Right ventricle myocardium superior (tissue), 1 donor: Measurements from ENCODE around the gene TMEM140. TPM values are rescaled to one million over a fixed set of nuclear protein-coding genes. Genes with fewer than 3 reads are reported as not detected.

Source experiments
- ATAC-seq: fragments of 200-7000 bp; cut with Tn5 transposase; one replicate; pipeline ENCODE4 v1.9.1; 2020; ENCODE audit warnings: mild to moderate bottlenecking; ENCODE audit not compliant: poor library complexity
- DNase-seq: peaks from one replicate; pipeline ENCODE4 v3.0.0-alpha.2; 2020
- intact Hi-C: fragments of 100-400 bp; cut with DNase I; formaldehyde crosslinking; loops from one replicate; pipeline ENCODE4 v1.11.2; 2022
- total RNA-seq: library from RNA; stranded (reverse); fragmentation: NEBNext Ultra II Directional; extraction: Animal tissue kit (Norgen Biotek cat#: 25700); gene quantifications from one replicate; pipeline ENCODE4 v1.2.1, GENCODE V29; 2021
- donor health status: DM: no; HTN: yes; CAD: no; lungs with severe emphysema.

The TMEM140 gene
- total RNA-seq, 1 donor from 2014 or later = 22.8 TPM

GRCh38 chr7:135152442-135152841 is 4.6 kb downstream of the TMEM140 start:
- no peak for ATAC-seq
- intact Hi-C loops = loop anchor here (5.0 kb wide), 1 partner anchor 165 kb away; the partner anchor contains the start of gene AGBL3
- no peak for DNase-seq

DNA sequence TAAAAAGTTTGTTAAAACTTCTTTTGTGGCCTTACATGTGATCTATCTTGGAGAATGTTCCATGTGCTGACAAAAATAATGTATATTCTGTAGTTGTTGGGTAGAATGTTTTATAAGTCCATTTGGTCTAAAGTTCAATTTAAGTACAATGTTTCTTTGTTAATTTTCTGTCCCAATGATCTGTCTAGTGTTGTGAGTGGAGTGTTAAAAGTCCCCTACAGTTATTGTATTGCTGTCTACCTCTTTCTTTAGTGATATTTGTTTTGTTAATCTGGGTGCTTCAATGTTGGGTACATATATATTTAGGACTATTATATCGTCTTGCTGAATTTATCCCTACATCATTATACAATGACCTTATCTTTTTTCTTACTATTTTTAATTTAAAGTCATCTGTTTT is 6.9 kb downstream of the TMEM140 start:
- intact Hi-C loops = loop anchor here (5.0 kb wide), 1 partner anchor 167 kb away; the partner anchor contains the start of gene AGBL3
- ATAC-seq = no peak
- DNase-seq = no peak

DNA sequence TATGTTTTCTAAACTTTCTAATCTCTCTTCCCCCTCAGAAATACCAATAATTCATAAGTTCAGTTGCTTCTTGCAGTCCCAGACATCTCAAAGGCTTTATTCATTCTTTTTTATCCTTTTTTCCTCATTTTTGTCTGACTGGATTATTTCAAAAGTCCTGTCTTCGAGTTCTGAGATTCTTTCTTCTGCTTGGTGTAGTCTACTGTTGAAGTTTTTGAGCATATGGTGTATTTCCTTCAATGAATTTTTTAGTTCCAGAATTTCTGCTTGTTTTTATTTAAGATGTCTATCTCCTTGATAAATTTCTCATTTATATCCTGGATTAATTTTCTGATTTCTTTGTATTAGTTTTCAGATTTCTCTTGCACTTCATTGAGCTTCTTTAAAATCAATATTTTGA is 8.4 kb downstream of the TMEM140 start:
- ATAC-seq (no peak), DNase-seq (no peak)
- intact Hi-C loops = no loop called here

DNA sequence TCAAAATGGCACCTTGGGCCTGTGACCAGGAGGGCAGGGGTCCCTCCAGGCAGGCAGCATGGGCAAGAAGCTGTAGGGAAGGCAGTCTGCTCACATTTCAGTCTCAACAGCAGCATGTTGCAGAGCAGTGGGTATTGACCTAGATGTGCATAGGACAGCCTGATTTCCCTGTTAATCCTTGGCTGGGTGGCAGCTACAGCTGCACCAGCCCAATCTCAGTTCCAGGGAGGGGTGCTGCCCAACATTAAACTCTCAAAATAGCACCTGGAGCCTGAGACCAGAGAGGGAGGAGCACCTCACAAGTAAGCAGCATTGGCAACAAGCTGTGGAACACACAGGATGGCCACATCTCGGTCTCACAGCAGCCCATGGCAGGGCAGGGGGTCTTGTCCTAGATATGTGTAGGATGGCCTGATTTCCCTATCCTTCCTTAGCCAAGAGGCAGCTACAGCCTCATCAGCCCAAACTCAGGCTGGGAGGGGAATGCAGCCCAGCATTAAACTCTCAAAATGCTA is 10.3 kb downstream of the TMEM140 start:
- intact Hi-C loops = no loop called here
- ATAC-seq = peak; percentile 63
- DNase-seq = no peak

- DNase-seq (no peak), ATAC-seq (no peak)
- intact Hi-C loops = no loop called here
Observed at GRCh38 chr7:135158874-135159273, 11.0 kb downstream of the TMEM140 start.

- peak; percentile 13 for ATAC-seq
- no peak for DNase-seq
- intact Hi-C loops = no loop called here
Observed at GRCh38 chr7:135159359-135160085, 11.7 kb downstream of the TMEM140 start.

DNA sequence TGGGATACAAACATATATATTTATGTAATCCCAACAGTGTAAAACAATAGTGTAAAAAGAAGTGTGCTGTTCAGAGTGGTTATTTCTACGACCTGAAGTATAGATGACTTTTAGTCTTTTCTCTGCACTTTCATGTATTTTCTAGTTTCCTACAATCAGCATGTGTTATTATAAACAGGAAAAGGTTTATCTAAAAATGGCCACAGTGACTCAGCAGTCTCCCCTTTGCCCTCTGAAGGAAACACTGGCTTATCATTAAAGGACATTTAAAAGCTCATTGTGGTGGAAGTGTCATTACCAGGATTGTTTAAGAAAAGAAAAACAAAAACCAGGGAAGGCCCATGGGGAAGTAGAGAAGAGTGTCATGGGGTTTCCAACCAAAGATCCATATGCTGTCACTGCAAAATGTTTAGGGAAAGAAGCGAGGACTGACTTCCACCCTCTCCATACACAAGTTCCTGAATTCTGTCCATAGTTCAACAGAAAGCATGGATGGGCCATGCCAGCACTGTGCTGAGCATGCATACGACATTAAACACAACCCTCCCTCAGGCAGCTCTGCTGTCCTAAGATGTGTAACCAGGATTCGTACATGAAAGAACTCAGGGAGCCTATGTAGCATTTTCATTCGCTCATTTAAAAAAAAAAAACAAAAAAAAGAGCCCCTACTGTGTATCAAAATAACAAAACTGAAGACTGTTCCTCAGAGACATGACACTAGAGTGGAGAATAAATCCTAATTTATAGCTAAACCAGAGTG is 12.4 kb downstream of the TMEM140 start:
- ATAC-seq (peak; percentile 48), DNase-seq (no peak)
- intact Hi-C loops = no loop called here

DNA sequence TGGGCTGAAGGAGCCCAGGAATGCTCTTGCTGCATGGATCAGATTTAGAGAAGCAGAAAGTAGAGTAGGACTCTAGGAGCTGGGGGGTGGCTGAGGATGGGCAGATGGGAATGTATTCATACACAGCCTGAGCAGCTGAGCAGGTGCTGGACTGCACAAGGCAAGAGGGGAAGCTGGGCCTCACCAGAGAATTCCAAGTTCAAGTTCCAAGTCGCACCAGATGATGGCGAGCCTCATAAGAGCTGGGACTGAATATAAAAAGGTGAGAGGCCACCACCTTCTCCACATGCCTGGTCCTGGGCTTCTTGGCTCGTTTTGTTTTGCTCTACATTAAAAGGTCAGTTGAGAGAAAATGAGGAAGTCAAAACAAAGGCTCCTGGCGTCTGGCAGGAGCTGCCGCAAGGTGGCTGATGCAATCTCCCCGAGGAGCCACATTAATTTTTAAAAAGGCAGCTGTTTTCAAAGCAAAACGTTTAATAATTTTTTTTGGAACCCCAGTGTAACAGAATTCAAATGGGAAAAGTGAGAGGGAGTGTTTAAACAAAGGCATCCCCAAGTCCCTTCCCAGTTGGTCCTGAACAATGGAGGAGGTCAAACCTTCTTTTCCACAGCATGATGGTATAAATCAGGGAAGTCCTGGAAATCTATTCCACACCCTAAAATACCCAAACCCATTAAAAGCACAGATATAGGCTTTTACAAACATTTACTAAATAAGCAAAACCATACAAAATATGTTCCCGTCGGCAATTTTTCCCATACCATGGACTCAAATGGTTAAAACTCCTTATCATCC is 13.2 kb downstream of the TMEM140 start:
- DNase-seq (peak; percentile 47), ATAC-seq (peak; percentile 5)
- intact Hi-C loops = no loop called here

- ATAC-seq (no peak), DNase-seq (no peak)
- intact Hi-C loops = no loop called here
Observed at GRCh38 chr7:135161669-135162068, 13.8 kb downstream of the TMEM140 start.

DNA sequence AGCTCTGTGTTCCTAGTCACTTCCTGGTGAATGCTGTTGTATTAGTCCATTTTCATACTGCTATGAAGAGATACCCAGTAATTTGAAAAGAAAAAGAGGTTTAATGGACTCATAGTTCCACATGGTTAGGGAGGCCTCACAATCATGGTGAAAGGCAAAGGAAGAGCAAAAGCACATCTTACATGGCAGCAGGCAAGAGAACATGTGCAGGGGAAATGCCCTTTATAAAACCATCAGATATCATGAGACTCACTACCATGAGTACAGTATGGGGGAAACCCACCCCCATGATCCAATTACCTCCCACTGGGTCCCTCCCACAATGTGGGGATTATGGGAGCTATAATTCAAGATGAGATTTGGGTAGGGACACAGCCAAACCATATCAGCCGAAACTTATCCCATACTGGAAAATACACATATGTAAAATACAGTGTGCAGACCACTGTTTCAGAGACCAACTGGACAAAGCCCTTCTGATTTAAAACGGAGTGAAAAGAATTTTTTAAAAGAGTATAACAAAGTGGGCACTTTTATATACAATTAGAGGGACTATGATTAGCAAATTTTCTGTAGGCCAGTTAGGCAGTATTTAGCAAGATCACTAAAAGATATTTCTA is 14.6 kb downstream of the TMEM140 start:
- DNase-seq = no peak
- no peak for ATAC-seq
- intact Hi-C loops = no loop called here

GRCh38 chr7:135164357-135165061 is 16.6 kb downstream of the TMEM140 start:
- ATAC-seq (no peak), DNase-seq (no peak)
- intact Hi-C loops = loop anchor here (5.0 kb wide), 2 partner anchors 177 to 477 kb away; partner anchors contain the start of gene AGBL3

DNA sequence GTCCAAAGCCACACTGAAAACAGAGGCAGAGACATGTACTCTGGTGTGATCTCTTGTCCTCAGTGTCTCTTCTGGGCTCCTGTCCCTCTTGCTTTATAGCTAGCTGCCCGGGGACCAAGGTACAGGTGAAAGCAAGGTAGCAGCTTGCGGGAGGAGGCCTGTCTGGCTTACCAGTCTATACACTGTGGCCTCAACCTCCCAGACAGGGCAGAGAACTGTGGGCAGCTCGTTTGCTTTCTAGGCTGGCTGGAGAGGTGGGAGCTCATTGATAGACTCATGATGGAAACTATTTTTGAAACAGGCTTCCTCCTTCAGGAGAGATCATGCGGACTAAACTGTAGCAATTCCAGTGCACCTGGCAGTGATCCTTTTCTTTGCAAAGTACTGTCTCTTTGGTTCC is 18.0 kb downstream of the TMEM140 start:
- ATAC-seq = no peak
- no peak for DNase-seq
- intact Hi-C loops = loop anchor here (5.0 kb wide), 2 partner anchors 179 to 479 kb away; partner anchors contain the start of gene AGBL3

GRCh38 chr7:135166338-135166990 is 18.6 kb downstream of the TMEM140 start:
- ATAC-seq (no peak), DNase-seq (no peak)
- intact Hi-C loops = loop anchor here (5.0 kb wide), 2 partner anchors 179 to 479 kb away; partner anchors contain the start of gene AGBL3

DNA sequence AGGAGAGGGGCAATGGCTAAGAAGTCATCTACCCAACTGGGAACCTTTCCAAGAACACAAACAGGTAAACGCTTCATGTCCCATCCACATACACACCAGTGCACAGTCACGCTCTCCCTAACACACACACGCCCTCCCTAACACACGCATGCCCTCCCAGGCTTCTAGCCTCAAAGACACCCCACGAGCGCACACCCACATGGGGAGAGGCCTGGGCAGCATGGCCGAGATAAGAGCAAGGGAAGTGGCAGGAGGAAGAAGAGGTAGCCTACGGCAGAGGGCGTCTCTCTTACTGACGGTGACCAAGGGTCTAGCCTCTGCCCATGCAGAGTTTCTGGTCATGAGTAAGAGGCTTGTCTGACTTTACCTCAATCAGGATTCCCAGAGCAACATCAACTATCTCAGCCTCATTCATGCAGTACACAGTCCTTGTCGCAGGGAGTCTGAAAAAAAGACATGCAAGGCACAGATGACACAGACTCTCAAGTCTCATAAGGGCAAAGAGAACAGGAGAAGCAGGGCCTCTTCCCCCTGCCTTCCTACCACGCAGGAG is 19.6 kb downstream of the TMEM140 start:
- intact Hi-C loops = loop anchor here (5.0 kb wide), 2 partner anchors 180 to 480 kb away; partner anchors contain the start of gene AGBL3

GRCh38 chr7:135168001-135168400 is 20.1 kb downstream of the TMEM140 start:
- no peak for DNase-seq
- intact Hi-C loops = loop anchor here (5.0 kb wide), 2 partner anchors 181 to 481 kb away; partner anchors contain the start of gene AGBL3
- ATAC-seq = no peak

More for the DNA sequence above, 19.6 kb downstream of the TMEM140 start:
- ATAC-seq = no peak
- DNase-seq = no peak

- ATAC-seq (no peak), DNase-seq (no peak)
- intact Hi-C loops = loop anchor here (5.0 kb wide), 2 partner anchors 181 to 481 kb away; partner anchors contain the start of gene AGBL3
Observed at GRCh38 chr7:135168489-135169140, 20.7 kb downstream of the TMEM140 start.
